Anterior cingulate cortex (tissue), 58 donors: ENCODE measurements around the gene BMAL1.
"Not testable (repeated sequence)": the region's sequence is repeated elsewhere in the genome, so short reads cannot be mapped to it uniquely, and the experiment has no call there.

Experiments
- DNase-seq, 58 donors: peaks; one replicate each; lab custom pipeline; 2025; lab: John Stamatoyannopoulos, UW

The BMAL1 gene

GRCh38 chr11:13277768-13278608, at the start of gene BMAL1:
Gene BMAL1 (plus strand): TSS chr11:13277790. CDS start chr11:13354309, 76,519 bp downstream.
- DNase-seq, result peak in 30 of 58 donors; percentile 16 to 65 (median 47)

- DNase-seq, result no peak
These were observed 49.0 kb upstream of the BMAL1 start for GRCh38 chr11:13228572-13228971.

- no peak for DNase-seq
These were observed 48.5 kb upstream of the BMAL1 start for GRCh38 chr11:13229136-13229535.

GRCh38 chr11:13229711-13230318, 47.8 kb upstream of the BMAL1 start:
- DNase-seq, result peak in 2 of 58 donors; percentile 23 to 25

GRCh38 chr11:13233173-13233745, 44.3 kb upstream of the BMAL1 start:
- peak in 10 of 58 donors; percentile 16 to 55 (median 26) for DNase-seq

- DNase-seq, result no peak
These were observed 41.7 kb upstream of the BMAL1 start for GRCh38 chr11:13235895-13236294.

- DNase-seq, result no peak
These were observed 41.0 kb upstream of the BMAL1 start for GRCh38 chr11:13236626-13237025.

- DNase-seq, result no peak
These were observed 39.8 kb upstream of the BMAL1 start for GRCh38 chr11:13237761-13238160.

GRCh38 chr11:13238879-13239514, 38.6 kb upstream of the BMAL1 start:
- DNase-seq, result peak in 4 of 58 donors; percentile 2 to 28 (median 12)

GRCh38 chr11:13242564-13242963, 35.0 kb upstream of the BMAL1 start:
- DNase-seq, result no peak

- DNase-seq, result no peak
These were observed 29.8 kb upstream of the BMAL1 start for GRCh38 chr11:13247606-13248296.

GRCh38 chr11:13249177-13249576, 28.4 kb upstream of the BMAL1 start:
- no peak for DNase-seq

- DNase-seq, result no peak
These were observed 27.6 kb upstream of the BMAL1 start for GRCh38 chr11:13249992-13250391.

- no peak for DNase-seq
These were observed 25.6 kb upstream of the BMAL1 start for GRCh38 chr11:13251966-13252365.

GRCh38 chr11:13252438-13252837, 25.2 kb upstream of the BMAL1 start:
- no peak for DNase-seq

GRCh38 chr11:13256216-13256615, 21.4 kb upstream of the BMAL1 start:
- DNase-seq, result no peak

- DNase-seq, result not testable (repeated sequence)
These were observed 19.5 kb upstream of the BMAL1 start for GRCh38 chr11:13258061-13258460.

- DNase-seq, result no peak
These were observed 18.7 kb upstream of the BMAL1 start for GRCh38 chr11:13258855-13259254.

GRCh38 chr11:13259374-13259773, 18.2 kb upstream of the BMAL1 start:
- no peak for DNase-seq

- no peak for DNase-seq
These were observed 17.2 kb upstream of the BMAL1 start for GRCh38 chr11:13260201-13260962.
